Heart left ventricle (tissue), 16 donors: ENCODE data around the gene CAD. TPM values are rescaled to one million over a fixed set of nuclear protein-coding genes. Genes with fewer than 3 reads are reported as not detected.

ENCODE experiments used
- ATAC-seq, 4 donors: fragments of 200-7000 bp; cut with Tn5 transposase; one replicate each; pipeline ENCODE4 v1.9.1; 2020 to 2022; ENCODE audit warnings: moderate library complexity in 4 of 4, mild to moderate bottlenecking in 3 of 4, moderate number of reproducible peaks in 1 of 4
- DNase-seq, 5 donors: peaks; one replicate each; pipeline ENCODE4 v3.0.0-alpha.2; 2020
- H3K27ac ChIP-seq, 12 donors: fragments of 200-600 bp; sonication (generic) in 4 of 12; one replicate each; pipeline versions ENCODE4 v1.5.0 to v1.8.0; 2016 to 2022; ENCODE audit warnings: mild to moderate bottlenecking in 2 of 12
- H3K27me3 ChIP-seq, 9 donors: fragments of 200-600 bp; sonication (generic) in 2 of 9; one replicate each; pipeline versions ENCODE4 v1.5.1 to v1.8.0; 2016 to 2022; ENCODE audit warnings: mild to moderate bottlenecking in 3 of 9
- H3K36me3 ChIP-seq, 9 donors: fragments of 200-600 bp; sonication (generic) in 2 of 9; one replicate each; pipeline versions ENCODE4 v1.5.0 to v1.8.0; 2018 to 2022; ENCODE audit warnings: mild to moderate bottlenecking in 2 of 9
- H3K4me1 ChIP-seq, 12 donors: fragments of 200-600 bp; sonication (generic) in 4 of 12; one replicate each; pipeline versions ENCODE4 v1.5.0 to v1.8.0; 2016 to 2022; ENCODE audit warnings: mild to moderate bottlenecking in 3 of 12
- H3K4me3 ChIP-seq, 12 donors: fragments of 200-600 bp; sonication (generic) in 4 of 12; one replicate each; pipeline versions ENCODE4 v1.5.0 to v1.8.0; 2017 to 2022; ENCODE audit warnings: mild to moderate bottlenecking in 9 of 12, moderate library complexity in 4 of 12
- H3K9me3 ChIP-seq, 12 donors: fragments of 200-600 bp; sonication (generic) in 4 of 12; one replicate each; pipeline versions ENCODE4 v1.5.0 to v1.8.0; 2016 to 2022; ENCODE audit warnings: mild to moderate bottlenecking in 1 of 12
- CTCF ChIP-seq, 12 donors: fragments of 200-600 bp; sonication (generic) in 4 of 12; IDR thresholded peaks; one replicate each; pipeline versions ENCODE4 v1.5.0 to v1.8.0; 2018 to 2022; ENCODE audit warnings: antibody characterized with exemption in 12 of 12, mild to moderate bottlenecking in 5 of 12
- POLR2A ChIP-seq, 2 donors: fragments of 450-650 bp; IDR thresholded peaks; one replicate each; pipeline ENCODE4 v1.6.1; 2017; ENCODE audit warnings: antibody characterized with exemption in 2 of 2, mild to moderate bottlenecking in 2 of 2, moderate library complexity in 2 of 2
- WGBS, 4 donors: extraction: QIAGEN DNeasy Blood & Tissue Kit in 2 of 4; methylation state at CpG; one replicate each; pipeline versions ENCODE4 v1.1.5 to v1.1.7; 2013 to 2018; 5-methylcytosine and 5-hydroxymethylcytosine counted together
- intact Hi-C, 10 donors: fragments of 100-400 bp; cut with DNase I; formaldehyde crosslinking; loops; one replicate each; pipeline versions ENCODE4 v1.11.1 to v1.14.2; 2022
- polyA plus RNA-seq, 2 donors: library from polyadenylated mRNA; stranded (reverse); fragments of 200-250 nt; gene quantifications; one replicate each; pipeline ENCODE4 v1.2.3, GENCODE V29; 2013
- total RNA-seq, 9 donors: library from RNA; depleted of rRNA in 2 of 9; stranded (reverse); fragments of >200 nt in 2 of 9; fragmentation: NEBNext Ultra II Directional in 3 of 9; extraction: Animal tissue kit (Norgen Biotek cat#: 25700) in 3 of 9; gene quantifications; one replicate each; pipeline versions ENCODE4 v1.1.0 to v1.2.4, GENCODE V29; 2016 to 2023
- donor health status: ischemic (EF 13 %, LVEDD 7.1; RV severe dilation, severe dysfunction).
- donor health status: healthy with polysubstance abuse.
- donor health status: DM: no; HTN: yes; CAD: no.
- donor health status: DM: no; HTN: no; CAD: no.
- donor health status: ischemic (EF 25% LVEDD 6.9; RV normal size, moderate dysfunction).
- donor health status: ischemic (EF 25% LVEDD 5.7; RV mildly dilated, moderate dysfunction).
- donor health status: healthy.
- donor health status: DM: yes; HTN: yes; CAD: no.
- donor health status: ischemic (EF 35%, LVEDD 5.7; RV mildly dilated, moderate dysfunction).
- donor health status: nonischemic (EF 11% LVEDD 7.7; RV severe dilation, severe dysfunction).
- donor health status: DM: yes; HTN: yes; CAD: no.
- donor health status: PGD.
- donor health status: ischemic (EF 29% LVEDD 5.4; RV normal size, mild dysfunction).
- donor health status: nonischemic (EF 23%, LVEDD 6.1; RV moderate dilation, normal function).

Gene CAD
- total and polyA plus RNA-seq, 11 donors = 3.2 to 14.2 (median 6.7) TPM

- H3K4me3 ChIP-seq = no peak overlapping the region
- no peaks in the 10 kb centered on the region for H3K36me3 ChIP-seq
- TF ChIP-seq CTCF (IDR thresholded peaks at IDR 0.05) (no peak), POLR2A (IDR thresholded peaks at IDR 0.05) (no peak)
- H3K27ac ChIP-seq = no peak overlapping the region
- peaks cover 0 to 39% (median 0%) of the 10 kb centered on the region in 9 donors for H3K27me3 ChIP-seq
- no peak for ATAC-seq
- no peaks in the 10 kb centered on the region for H3K9me3 ChIP-seq
- 49 to 61% (median 58%) methylated on average over 13 of the region's 13 CpGs for WGBS, 4 donors
- intact Hi-C loops = loop anchor here in 7 of 10 donors (1.0 to 5.0 kb wide), 6 partner anchors 28 to 52 kb away; no protein-coding TSS in a partner anchor
- H3K4me1 ChIP-seq = peaks cover 0 to 11% (median 2%) of the 10 kb centered on the region in 12 donors
- DNase-seq = no peak
Observed at GRCh38 chr2:27250652-27251379, 33.6 kb downstream of the CAD start.

- no peak for ATAC-seq
- Histone ChIP-seq H3K27me3 (peaks cover 0 to 45% (median 2%) of the 10 kb centered on the region in 9 donors), H3K9me3 (no peaks in the 10 kb centered on the region), H3K4me1 (peaks cover 0 to 11% (median 2%) of the 10 kb centered on the region in 12 donors), H3K4me3 (no peak overlapping the region), H3K27ac (no peak overlapping the region), H3K36me3 (no peaks in the 10 kb centered on the region)
- TF ChIP-seq POLR2A (IDR thresholded peaks at IDR 0.05) (no peak), CTCF (IDR thresholded peaks at IDR 0.05) (no peak)
- intact Hi-C loops = loop anchor here in 6 of 10 donors (2.0 to 5.0 kb wide), 3 partner anchors 27 to 51 kb away; no protein-coding TSS in a partner anchor
- DNase-seq = no peak
- 73 to 82% (median 81%) methylated on average over 13 of the region's 13 CpGs for WGBS, 4 donors
Observed at GRCh38 chr2:27251766-27252165, 34.6 kb downstream of the CAD start.

- Histone ChIP-seq H3K9me3 (no peaks in the 10 kb centered on the region), H3K27ac (no peak overlapping the region), H3K4me3 (no peak overlapping the region), H3K36me3 (no peaks in the 10 kb centered on the region), H3K27me3 (peaks cover 0 to 71% (median 5%) of the 10 kb centered on the region in 9 donors), H3K4me1 (peaks cover 0 to 8% (median 1%) of the 10 kb centered on the region in 12 donors)
- no peak for DNase-seq
- WGBS, 4 donors = 12 to 27% (median 19%) methylated on average over 13 of the region's 13 CpGs
- intact Hi-C loops = no loop called here
- peak in 3 of 4 donors; percentile 20 to 43 (median 37) for ATAC-seq
- TF ChIP-seq CTCF (IDR thresholded peaks at IDR 0.05) (no peak), POLR2A (IDR thresholded peaks at IDR 0.05) (no peak)
Observed at GRCh38 chr2:27255187-27255586, 38.0 kb downstream of the CAD start.

GRCh38 chr2:27255660-27256059 is 38.5 kb downstream of the CAD start:
- intact Hi-C loops = no loop called here
- TF ChIP-seq CTCF (IDR thresholded peaks at IDR 0.05) (no peak), POLR2A (IDR thresholded peaks at IDR 0.05) (no peak)
- Histone ChIP-seq H3K36me3 (no peaks in the 10 kb centered on the region), H3K9me3 (no peaks in the 10 kb centered on the region), H3K4me3 (no peak overlapping the region), H3K4me1 (peaks cover 0 to 4% (median 0%) of the 10 kb centered on the region in 12 donors), H3K27me3 (peaks cover 0 to 71% (median 6%) of the 10 kb centered on the region in 9 donors), H3K27ac (no peak overlapping the region)
- WGBS, 4 donors = 18 to 37% (median 23%) methylated on average over 1 of the region's 1 CpG
- no peak for ATAC-seq
- DNase-seq = no peak
